Gastrocnemius medialis (tissue), 4 donors: Measurements from ENCODE around the gene IRAK1. TPM values are rescaled to one million over a fixed set of nuclear protein-coding genes. Genes with fewer than 3 reads are reported as not detected.
A peak's percentile ranks its signal among the peaks of the same experiment; 100 is the strongest.

Source experiments
- ATAC-seq, 2 donors: fragments of 150-250 bp; one replicate each; pipeline ENCODE4 v1.9.1; 2016
- DNase-seq, 2 donors: peaks; one replicate each; pipeline ENCODE4 v3.0.0-alpha.2; 2019
- H3K27ac ChIP-seq, 4 donors: fragments of 200-600 bp; sonication (generic); 1 replicate in 1 of 4; 2 replicates in 3 of 4; pipeline ENCODE4 v1.5.1; 2016 to 2018; ENCODE audit warnings: mild to moderate bottlenecking in 2 of 4, moderate library complexity in 1 of 4
- H3K27me3 ChIP-seq, 3 donors: fragments of 200-600 bp; sonication (generic) in 2 of 3; 1 replicate in 1 of 3; 2 replicates in 2 of 3; pipeline versions ENCODE4 v1.5.1 to v1.6.0; 2016 to 2019; ENCODE audit warnings: mild to moderate bottlenecking in 1 of 3, moderate library complexity in 1 of 3
- H3K36me3 ChIP-seq, 2 donors: fragments of 200-600 bp; sonication (generic) in 1 of 2; one replicate each; pipeline ENCODE4 v1.5.1; 2017 to 2018
- H3K4me1 ChIP-seq, 2 donors: fragments of 200-600 bp; sonication (generic) in 1 of 2; one replicate each; pipeline ENCODE4 v1.5.1; 2016 to 2017; ENCODE audit warnings: mild to moderate bottlenecking in 2 of 2
- H3K4me3 ChIP-seq, 4 donors: fragments of 200-600 bp; sonication (generic) in 3 of 4; 1 replicate in 1 of 4; 2 replicates in 3 of 4; pipeline ENCODE4 v1.5.1; 2016 to 2019; ENCODE audit warnings: mild to moderate bottlenecking in 2 of 4
- H3K9me3 ChIP-seq, 3 donors: fragments of 200-600 bp; sonication (generic) in 2 of 3; 1 replicate in 1 of 3; 2 replicates in 2 of 3; pipeline ENCODE4 v1.5.1; 2016 to 2019
- CTCF ChIP-seq, 5 experiments: fragments of 450-650 bp in 3 of 5; fragments of 200-600 bp in 2 of 5; sonication (generic) in 2 of 5; IDR thresholded peaks in 4 of 5; conservative IDR thresholded peaks in 1 of 5; 1 replicate in 4 of 5; 2 replicates in 1 of 5; pipeline ENCODE4 v1.5.1; 2016 to 2019; ENCODE audit warnings: antibody characterized with exemption in 5 of 5, mild to moderate bottlenecking in 3 of 5, moderate library complexity in 3 of 5
- POLR2A ChIP-seq, 2 donors: fragments of 450-650 bp; IDR thresholded peaks; one replicate each; pipeline ENCODE4 v1.6.1; 2017; ENCODE audit warnings: antibody characterized with exemption in 2 of 2, mild to moderate bottlenecking in 2 of 2, moderate library complexity in 2 of 2
- in situ Hi-C, 4 donors: fragments of 200-750 bp; cut with MboI; loops; one replicate each; pipeline versions ENCODE4 v1.15.0 to v1.8.0; 2017; ENCODE audit warnings: low sequenced_read_pairs in 4 of 4
- intact Hi-C: fragments of 100-400 bp; cut with DNase I; formaldehyde crosslinking; loops from one replicate; pipeline ENCODE4 v1.15.1; 2023; ENCODE audit warnings: low total_unique reads
- total RNA-seq, 4 donors: library from RNA; depleted of rRNA; stranded (reverse); fragments of >200 nt; gene quantifications; one replicate each; pipeline versions ENCODE4 v1.1.0 to v1.2.3, GENCODE V29; 2016

Gene IRAK1
- total RNA-seq, 4 donors from 2014 or later, result 73.9 to 157 (median 115) TPM

- Histone ChIP-seq H3K36me3 (no peaks in the 10 kb centered on the region), H3K4me1 (peaks cover 43 to 59% of the 10 kb centered on the region in 2 donors), H3K27me3 (no peaks in the 10 kb centered on the region), H3K27ac (peak overlapping the region; percentile 95 to 100 (median 98)), H3K9me3 (no peaks in the 10 kb centered on the region), H3K4me3 (peak overlapping the region; percentile 73 to 94 (median 85))
- no peak for DNase-seq
- ATAC-seq, result peak in 1 of 2 donors; percentile 12
- no peak for TF ChIP-seq CTCF (IDR thresholded peaks at IDR 0.05 in 4 of 5, conservative IDR thresholded peaks at IDR 0.05 in 1 of 5)
- no peak for TF ChIP-seq POLR2A (IDR thresholded peaks at IDR 0.05)
- intact Hi-C loops (loop anchor here (1.0 to 10.0 kb wide), 4 partner anchors 42 to 404 kb away; partner anchors contain the start of genes EMD, FLNA and MECP2), in situ Hi-C loops (loop anchor here in 3 of 4 donors (25.0 kb wide), 4 partner anchors 92 to 1008 kb away; partner anchors contain the start of genes IDH3G (in 2 of the 3), SRPK3 (in 2 of the 3), SSR4 (in 2 of the 3) and G6PD (in 1 of the 3))
Measured at GRCh38 chrX:153970357-153971123, 49.2 kb downstream of the IRAK1 start.

- TF ChIP-seq CTCF (IDR thresholded peaks at IDR 0.05 in 4 of 5, conservative IDR thresholded peaks at IDR 0.05 in 1 of 5) (no peak), POLR2A (IDR thresholded peaks at IDR 0.05) (no peak)
- DNase-seq (no peak), ATAC-seq (no peak)
- Histone ChIP-seq H3K9me3 (no peaks in the 10 kb centered on the region), H3K27me3 (no peaks in the 10 kb centered on the region), H3K36me3 (no peaks in the 10 kb centered on the region), H3K4me3 (peak overlapping the region; percentile 73 to 94 (median 85)), H3K27ac (peak overlapping the region; percentile 95 to 100 (median 98)), H3K4me1 (peaks cover 43 to 59% of the 10 kb centered on the region in 2 donors)
- intact Hi-C loops, result loop anchor here (2.0 to 10.0 kb wide), 3 partner anchors 77 to 405 kb away; partner anchors contain the start of genes EMD, FLNA, IDH3G and SSR4
- in situ Hi-C loops, result loop anchor here in 3 of 4 donors (25.0 kb wide), 4 partner anchors 92 to 1008 kb away; partner anchors contain the start of genes IDH3G (in 2 of the 3), SRPK3 (in 2 of the 3), SSR4 (in 2 of the 3) and G6PD (in 1 of the 3)
Measured at GRCh38 chrX:153969904-153970356, 49.8 kb downstream of the IRAK1 start.

GRCh38 chrX:153969125-153969903 lies 50.4 kb downstream of the IRAK1 start:
- no peak for ATAC-seq
- in situ Hi-C loops, result loop anchor here in 3 of 4 donors (25.0 kb wide), 4 partner anchors 93 to 1007 kb away; partner anchors contain the start of genes IDH3G (in 2 of the 3), SRPK3 (in 2 of the 3), SSR4 (in 2 of the 3) and G6PD (in 1 of the 3)

More at GRCh38 chrX:153969125-153969903, 50.4 kb downstream of the IRAK1 start:
- Histone ChIP-seq H3K36me3 (no peaks in the 10 kb centered on the region), H3K27ac (peak overlapping the region; percentile 95 to 100 (median 98)), H3K4me3 (peak overlapping the region; percentile 73 to 94 (median 85)), H3K4me1 (peaks cover 43 to 53% of the 10 kb centered on the region in 2 donors), H3K27me3 (no peaks in the 10 kb centered on the region), H3K9me3 (no peaks in the 10 kb centered on the region)
- DNase-seq, result no peak
- intact Hi-C loops, result loop anchor here (5.0 kb wide), 1 partner anchor 177 kb away; the partner anchor contains the start of genes IDH3G and SSR4
- no peak for TF ChIP-seq CTCF (IDR thresholded peaks at IDR 0.05 in 4 of 5, conservative IDR thresholded peaks at IDR 0.05 in 1 of 5)
- TF ChIP-seq POLR2A (IDR thresholded peaks at IDR 0.05), result peak in 1 of 2 donors; percentile 4
